HepG2 (cell line): ENCODE results near the gene CAPRIN1. TPM values are rescaled to one million over a fixed set of nuclear protein-coding genes. Genes with fewer than 3 reads are reported as not detected.
A peak's percentile ranks its signal among the peaks of the same experiment; 100 is the strongest.

ENCODE experiments used
- ATAC-seq: fragments of 200-7000 bp; cut with Tn5 transposase; 3 replicates; pipeline ENCODE4 v1.9.1; 2020; ENCODE audit warnings: mild to moderate bottlenecking, moderate library complexity
- BruUV-seq: library from RNA; stranded (reverse); fragments of 400-500 nt; replicated peaks from 2 replicates; lab custom pipeline; 2021; lab: Mats Ljungman, UMichigan
- CTCF ChIA-PET: fragments of 300-600 bp; formaldehyde crosslinking; extraction: SDS; loops from one replicate; lab custom pipeline; 2021; ENCODE audit warnings: low total read pairs, inconsistent platforms, low intra/inter-chr PET ratio; lab: Yijun Ruan, JAX
- POLR2A ChIA-PET: fragments of 350-600 bp; sonication (Branson Sonifier 250); formaldehyde crosslinking; loops from one replicate; lab custom pipeline; 2020; ENCODE audit warnings: antibody characterized with exemption, inconsistent platforms; lab: Yijun Ruan, JAX
- DNase-seq: peaks from one replicate; pipeline ENCODE4 v3.0.0-alpha.2; 2015; ENCODE audit warnings: low spot score
- FAIRE-seq: peaks from 3 replicates; lab custom pipeline; 2011; peaks lifted over from hg19 to GRCh38; lab: Jason Lieb, UNC
- H2AFZ ChIP-seq: one replicate; pipeline ENCODE4 v1.6.1; 2011; ENCODE audit warnings: low read length, inconsistent platforms
- H3K27ac ChIP-seq: fragments of 300-600 bp; 3 replicates; pipeline ENCODE4 v1.8.0; 2011; ENCODE audit warnings: mixed run types, mild to moderate bottlenecking, mixed read lengths, low read length, inconsistent platforms; ENCODE audit not compliant: insufficient read depth; ENCODE audit errors: extremely low read length
- H3K27me3 ChIP-seq, 2 experiments: fragments of 200-600 bp in 1 of 2; 2 replicates in 1 of 2; 3 replicates in 1 of 2; pipeline versions ENCODE4 v1.6.0 to v1.8.0; 2011; ENCODE audit warnings: low read length in 2 of 2, mild to moderate bottlenecking in 2 of 2, moderate library complexity in 2 of 2, inconsistent platforms in 1 of 2; ENCODE audit not compliant: insufficient read depth in 2 of 2, control insufficient read depth in 1 of 2
- H3K36me3 ChIP-seq, 2 experiments: fragments of 200-600 bp in 1 of 2; replicated peaks in 1 of 2; 2 replicates in 1 of 2; 3 replicates in 1 of 2; pipeline versions ENCODE4 v1.5.1 to v1.8.0; 2011; ENCODE audit warnings: low read length in 2 of 2, inconsistent platforms in 1 of 2; ENCODE audit not compliant: insufficient read depth in 2 of 2, control insufficient read depth in 1 of 2
- H3K4me1 ChIP-seq: 2 replicates; pipeline ENCODE4 v1.5.1; 2012; ENCODE audit warnings: low read length, inconsistent platforms; ENCODE audit not compliant: insufficient read depth
- H3K4me2 ChIP-seq: 2 replicates; pipeline ENCODE4 v1.6.0; 2011; ENCODE audit warnings: low read depth, low read length, inconsistent platforms
- H3K4me3 ChIP-seq, 3 experiments: fragments of 200-600 bp in 1 of 3; sonication (generic), shearing (Covaris generic) in 1 of 3; replicated peaks in 1 of 3; 2 replicates each; pipeline ENCODE4 v1.5.1; 2011 to 2016; ENCODE audit warnings: low read length in 3 of 3, inconsistent platforms in 2 of 3, low read depth in 2 of 3, mild to moderate bottlenecking in 2 of 3, control low read depth in 1 of 3, mixed read lengths in 1 of 3; ENCODE audit not compliant: insufficient read depth in 1 of 3
- H3K79me2 ChIP-seq: one replicate; pipeline ENCODE4 v1.6.1; 2011; ENCODE audit warnings: low read length, inconsistent platforms; ENCODE audit not compliant: insufficient read depth
- H3K9ac ChIP-seq: 2 replicates; pipeline ENCODE4 v1.6.0; 2011; ENCODE audit warnings: mild to moderate bottlenecking, low read depth, low read length, inconsistent platforms; ENCODE audit not compliant: insufficient read depth
- H3K9me3 ChIP-seq: 2 replicates; pipeline ENCODE4 v1.5.1; 2012; ENCODE audit warnings: mild to moderate bottlenecking, low read length
- H4K20me1 ChIP-seq: 2 replicates; pipeline ENCODE4 v1.6.0; 2011; ENCODE audit warnings: inconsistent platforms, mild to moderate bottlenecking, low read length, moderate library complexity; ENCODE audit not compliant: insufficient read depth
- AHR ChIP-seq: IDR thresholded peaks from 2 replicates; pipeline ENCODE4 v1.6.1; 2018; ENCODE audit warnings: missing genetic modification reagents, missing compliant biosample characterization
- ATF2 ChIP-seq: sonication (generic); formaldehyde crosslinking; IDR thresholded peaks from 2 replicates; pipeline ENCODE4 v1.4.0; 2020; ENCODE audit warnings: missing genetic modification reagents
- ATF3 ChIP-seq: sonication (generic); formaldehyde crosslinking; IDR thresholded peaks from 2 replicates; pipeline ENCODE4 v1.4.0; 2020; ENCODE audit warnings: missing genetic modification reagents
- E2F1 ChIP-seq: sonication (generic); formaldehyde crosslinking; IDR thresholded peaks from 2 replicates; pipeline ENCODE4 v1.5.0; 2020; ENCODE audit warnings: missing genetic modification reagents
- IKZF1 ChIP-seq: fragments of 450-650 bp; IDR thresholded peaks from 2 replicates; pipeline ENCODE4 v1.7.1; 2016
- PHF8 ChIP-seq: sonication (generic); formaldehyde crosslinking; IDR thresholded peaks from 2 replicates; pipeline ENCODE4 v1.5.0; 2020; ENCODE audit warnings: missing genetic modification reagents
- ZBTB42 ChIP-seq: sonication (generic); formaldehyde crosslinking; IDR thresholded peaks from 2 replicates; pipeline ENCODE4 v1.5.0; 2020; ENCODE audit warnings: mild to moderate bottlenecking, missing genetic modification reagents
- ZNF501 ChIP-seq: sonication (generic); formaldehyde crosslinking; IDR thresholded peaks from 2 replicates; pipeline ENCODE4 v1.5.1; 2020; ENCODE audit warnings: mild to moderate bottlenecking, moderate library complexity, missing genetic modification reagents
- ZNF839 ChIP-seq: sonication (generic); formaldehyde crosslinking; IDR thresholded peaks from 2 replicates; pipeline ENCODE4 v1.4.0; 2020; ENCODE audit warnings: missing genetic modification reagents, mild to moderate bottlenecking, borderline replicate concordance
- WGBS: methylation state at CpG from one replicate; pipeline ENCODE4 v1.1.6; 2017; ENCODE audit warnings: low lambda C conversion rate; 5-methylcytosine and 5-hydroxymethylcytosine counted together
- in situ Hi-C: cut with HindIII; loops from 2 replicates; pipeline ENCODE4 v1.10.0; 2017; ENCODE audit warnings: low pct_unique_long_range_greater_than_20kb; ENCODE audit not compliant: extremely low pct_ligation_motif_present
- intact Hi-C: fragments of 100-400 bp; cut with micrococcal nuclease; formaldehyde crosslinking; loops from one replicate; pipeline ENCODE4 v1.10.0; 2022; ENCODE audit not compliant: unreplicated experiment
- polyA plus RNA-seq, 8 experiments: library from polyadenylated mRNA; depleted of rRNA in 3 of 8; stranded (reverse) in 7 of 8; unstranded in 1 of 8; fragments of >200 nt; fragmentation: Illumina TruSeq in 4 of 8; extraction: Trizol in 4 of 8; gene quantifications; 2 replicates each; pipeline versions ENCODE4 v1.2.1 to v1.2.3, GENCODE V29; 2011 to 2016; ENCODE audit warnings: low read depth in 4 of 8, missing spikeins in 1 of 8, mixed read lengths in 1 of 8; ENCODE audit not compliant: insufficient read depth in 1 of 8
- total RNA-seq, 5 experiments: library from RNA; depleted of rRNA; stranded (reverse); fragments of >200 nt; fragmentation: Illumina TruSeq; extraction: Trizol; gene quantifications; 2 replicates each; pipeline ENCODE4 v1.2.3, GENCODE V29; 2016; ENCODE audit warnings: low read depth in 1 of 5

The CAPRIN1 gene
- total and polyA plus RNA-seq, 2 of the 13 experiments (the other 11 are each of a cell fraction or from before 2014, with no cell fraction given) = 114 to 162 TPM

GRCh38 chr11:34028425-34028824, 23.1 kb upstream of the CAPRIN1 start:
- Histone ChIP-seq H3K79me2 (no peaks in the 10 kb centered on the region), H3K4me2 (peak overlapping the region; percentile 100), H4K20me1 (no peaks in the 10 kb centered on the region), H2AFZ (peak overlapping the region; percentile 99), H3K4me3 (peak overlapping the region; percentile 42 to 70 (median 60)), H3K9ac (peak overlapping the region; percentile 72), H3K9me3 (no peaks in the 10 kb centered on the region), H3K27me3 (no peaks in the 10 kb centered on the region), H3K36me3 (no peaks in the 10 kb centered on the region), H3K4me1 (peaks cover 20% of the 10 kb centered on the region), H3K27ac (peak overlapping the region; percentile 55)
- in situ Hi-C loops (no loop called here), intact Hi-C loops (no loop called here)
- ATAC-seq = peak; percentile 82
- TF ChIP-seq ZNF501 (0 out of 2 replicates have a peak, but pooled peaks have one; percentile 25), ATF2 (peak; percentile 5; the same call in 1 of the 2 replicates), ZBTB42 (CRISPR knock-in tag) (no peak), PHF8 (CRISPR knock-in tag) (0 out of 2 replicates have a peak, but pooled peaks have one; percentile 21)
- ChIA-PET POLR2A (interaction anchor here (0.7 to 2.7 kb wide), 7 partner anchors 13 to 77 kb away, joined by 3 to 27 read pairs (median 4); partner anchors contain the start of genes CAPRIN1 and NAT10), CTCF (no interaction called here)
- FAIRE-seq = no peak
- WGBS = 0% methylated on average over 2 of the region's 2 CpGs
- DNase-seq = no peak
- TSS peak; percentile 96 for BruUV-seq

GRCh38 chr11:34029176-34029575, 22.4 kb upstream of the CAPRIN1 start:
- H3K9ac ChIP-seq = no peak overlapping the region
- CTCF ChIA-PET = no interaction called here

More at GRCh38 chr11:34029176-34029575, 22.4 kb upstream of the CAPRIN1 start:
- Histone ChIP-seq H3K79me2 (no peaks in the 10 kb centered on the region), H3K9me3 (no peaks in the 10 kb centered on the region), H3K36me3 (no peaks in the 10 kb centered on the region), H3K27me3 (no peaks in the 10 kb centered on the region), H2AFZ (no peak overlapping the region), H3K27ac (no peak overlapping the region)
- intact Hi-C loops = no loop called here
- POLR2A ChIA-PET = interaction anchor here (0.8 to 2.7 kb wide), 3 partner anchors 18 to 76 kb away, joined by 4 to 27 read pairs (median 7); partner anchors contain the start of genes CAPRIN1 and NAT10
- 82% methylated on average over 4 of the region's 4 CpGs for WGBS
- TF ChIP-seq ATF3 (CRISPR knock-in tag) (no peak), ZNF839 (no peak), AHR (CRISPR knock-in tag) (no peak), IKZF1 (no peak), E2F1 (no peak)
- TF ChIP-seq, all 625 proteins: peak for 0
- DNase-seq (no peak), FAIRE-seq (no peak), ATAC-seq (no peak)
- Histone ChIP-seq H3K4me2 (no peak overlapping the region), H3K4me1 (peaks cover 20% of the 10 kb centered on the region), H3K4me3 (no peak overlapping the region), H4K20me1 (no peaks in the 10 kb centered on the region)
- BruUV-seq = no TSS peak
- in situ Hi-C loops = no loop called here
